Memory B cell (primary cell): ENCODE results near the gene FAM81B.
"Not testable (repeated sequence)": the region's sequence is repeated elsewhere in the genome, so short reads cannot be mapped to it uniquely, and the experiment has no call there.

ENCODE experiments used
- ATAC-seq: fragments of 150-1000 bp; cut with Tn5 transposase; 2 replicates; pipeline ENCODE4 v1.10.0; 2021; ENCODE audit warnings: low read depth, mild to moderate bottlenecking, moderate library complexity
- DNase-seq, 2 donors: peaks; one replicate each; pipeline ENCODE4 v3.0.0; 2022; ENCODE audit warnings: low spot score in 2 of 2
- H3K27ac Mint-ChIP-seq: one replicate; pipeline ENCODE4 v1.8.0; 2022; ENCODE audit warnings: mild to moderate bottlenecking, moderate library complexity, mixed read lengths
- H3K27me3 Mint-ChIP-seq: one replicate; pipeline ENCODE4 v1.8.0; 2022; ENCODE audit warnings: mixed read lengths
- H3K36me3 Mint-ChIP-seq: one replicate; pipeline ENCODE4 v1.8.0; 2022; ENCODE audit warnings: mild to moderate bottlenecking, mixed read lengths
- H3K4me1 Mint-ChIP-seq: one replicate; pipeline ENCODE4 v1.8.0; 2022; ENCODE audit warnings: mixed read lengths
- H3K4me3 Mint-ChIP-seq: one replicate; pipeline ENCODE4 v1.8.0; 2022; ENCODE audit warnings: mild to moderate bottlenecking, moderate library complexity, mixed read lengths
- H3K9me3 Mint-ChIP-seq: one replicate; pipeline ENCODE4 v1.8.0; 2022; ENCODE audit warnings: mixed read lengths

Gene FAM81B

GRCh38 chr5:95390812-95391492 lies at the start of gene FAM81B:
Gene FAM81B, plus strand, starts transcription at chr5:95391366. Its CDS starts 24 bp downstream, at chr5:95391390.
- H3K9me3 Mint-ChIP-seq: peaks cover 1% of the 10 kb centered on the region
- DNase-seq: no peak
- peaks cover 3% of the 10 kb centered on the region for H3K27me3 Mint-ChIP-seq
- no peak within 1 kb of the TSS for H3K4me3 Mint-ChIP-seq
- no peaks in the 10 kb centered on the region for H3K4me1 Mint-ChIP-seq
- H3K36me3 Mint-ChIP-seq: no peaks in the 10 kb centered on the region
- no peak within 1 kb of the TSS for H3K27ac Mint-ChIP-seq
- no peak for ATAC-seq

- not testable (repeated sequence) for H3K4me1 Mint-ChIP-seq, H3K9me3 Mint-ChIP-seq, H3K27ac Mint-ChIP-seq, DNase-seq, H3K27me3 Mint-ChIP-seq, ATAC-seq, H3K36me3 Mint-ChIP-seq, H3K4me3 Mint-ChIP-seq
These were observed 49.7 kb upstream of the FAM81B start for GRCh38 chr5:95341444-95341843.

GRCh38 chr5:95347506-95348120 lies 43.6 kb upstream of the FAM81B start:
- H3K4me1 Mint-ChIP-seq: no peaks in the 10 kb centered on the region
- H3K9me3 Mint-ChIP-seq: peaks cover 6% of the 10 kb centered on the region
- H3K36me3 Mint-ChIP-seq: peaks cover 1% of the 10 kb centered on the region
- no peak overlapping the region for H3K27ac Mint-ChIP-seq
- ATAC-seq: no peak
- no peaks in the 10 kb centered on the region for H3K27me3 Mint-ChIP-seq
- no peak for DNase-seq
- H3K4me3 Mint-ChIP-seq: no peak overlapping the region

GRCh38 chr5:95350631-95351030 lies 40.5 kb upstream of the FAM81B start:
- peaks cover 1% of the 10 kb centered on the region for H3K36me3 Mint-ChIP-seq
- H3K9me3 Mint-ChIP-seq: peaks cover 3% of the 10 kb centered on the region
- DNase-seq: no peak
- no peak overlapping the region for H3K4me3 Mint-ChIP-seq
- no peaks in the 10 kb centered on the region for H3K27me3 Mint-ChIP-seq
- no peaks in the 10 kb centered on the region for H3K4me1 Mint-ChIP-seq
- no peak overlapping the region for H3K27ac Mint-ChIP-seq
- no peak for ATAC-seq

- Mint-ChIP-seq H3K4me1 (no peaks in the 10 kb centered on the region), H3K9me3 (peaks cover 3% of the 10 kb centered on the region), H3K36me3 (peaks cover 1% of the 10 kb centered on the region)
These were observed 38.5 kb upstream of the FAM81B start for GRCh38 chr5:95352691-95353090.

GRCh38 chr5:95358320-95358719 lies 32.8 kb upstream of the FAM81B start:
- Mint-ChIP-seq H3K27ac (peak overlapping the region; percentile 50), H3K4me3 (no peak overlapping the region), H3K36me3 (no peaks in the 10 kb centered on the region), H3K4me1 (no peaks in the 10 kb centered on the region), H3K9me3 (peaks cover 4% of the 10 kb centered on the region), H3K27me3 (peaks cover 1% of the 10 kb centered on the region)
- no peak for DNase-seq
- no peak for ATAC-seq

More at GRCh38 chr5:95352691-95353090, 38.5 kb upstream of the FAM81B start:
- no peak overlapping the region for H3K27ac Mint-ChIP-seq
- H3K27me3 Mint-ChIP-seq: no peaks in the 10 kb centered on the region
- DNase-seq (no peak), ATAC-seq (no peak)
- no peak overlapping the region for H3K4me3 Mint-ChIP-seq

- H3K9me3 Mint-ChIP-seq: peaks cover 7% of the 10 kb centered on the region
- no peak overlapping the region for H3K4me3 Mint-ChIP-seq
- peaks cover 1% of the 10 kb centered on the region for H3K27me3 Mint-ChIP-seq
- no peaks in the 10 kb centered on the region for H3K36me3 Mint-ChIP-seq
- H3K4me1 Mint-ChIP-seq: no peaks in the 10 kb centered on the region
- peak; percentile 58 for ATAC-seq
- no peak for DNase-seq
- H3K27ac Mint-ChIP-seq: peak overlapping the region; percentile 50
These were observed 32.3 kb upstream of the FAM81B start for GRCh38 chr5:95358848-95359247.

- H3K27me3 Mint-ChIP-seq, H3K4me3 Mint-ChIP-seq, H3K36me3 Mint-ChIP-seq, DNase-seq, ATAC-seq, H3K27ac Mint-ChIP-seq, H3K4me1 Mint-ChIP-seq: not testable (repeated sequence)
- H3K9me3 Mint-ChIP-seq: peaks cover 12% of the 10 kb centered on the region
These were observed 30.5 kb upstream of the FAM81B start for GRCh38 chr5:95360667-95361066.

GRCh38 chr5:95365302-95366095 lies 25.7 kb upstream of the FAM81B start:
- ATAC-seq (no peak), DNase-seq (no peak)
- Mint-ChIP-seq H3K27ac (no peak overlapping the region), H3K4me1 (no peaks in the 10 kb centered on the region), H3K4me3 (no peak overlapping the region), H3K36me3 (no peaks in the 10 kb centered on the region), H3K27me3 (peaks cover 6% of the 10 kb centered on the region), H3K9me3 (peaks cover 12% of the 10 kb centered on the region)

GRCh38 chr5:95369782-95370181 lies 21.4 kb upstream of the FAM81B start:
- Mint-ChIP-seq H3K4me3 (no peak overlapping the region), H3K36me3 (no peaks in the 10 kb centered on the region), H3K27ac (no peak overlapping the region), H3K4me1 (no peaks in the 10 kb centered on the region), H3K27me3 (peaks cover 7% of the 10 kb centered on the region), H3K9me3 (peaks cover 4% of the 10 kb centered on the region)
- ATAC-seq: no peak
- DNase-seq: no peak

GRCh38 chr5:95374061-95374460 lies 17.1 kb upstream of the FAM81B start:
- Mint-ChIP-seq H3K4me1 (no peaks in the 10 kb centered on the region), H3K9me3 (no peaks in the 10 kb centered on the region), H3K4me3 (no peak overlapping the region), H3K27ac (no peak overlapping the region), H3K27me3 (peaks cover 11% of the 10 kb centered on the region), H3K36me3 (no peaks in the 10 kb centered on the region)
- no peak for DNase-seq
- no peak for ATAC-seq

GRCh38 chr5:95375591-95375990 lies 15.6 kb upstream of the FAM81B start:
- no peaks in the 10 kb centered on the region for H3K36me3 Mint-ChIP-seq
- DNase-seq: no peak
- H3K9me3 Mint-ChIP-seq: no peaks in the 10 kb centered on the region
- peaks cover 7% of the 10 kb centered on the region for H3K4me1 Mint-ChIP-seq
- no peak overlapping the region for H3K27ac Mint-ChIP-seq
- no peak for ATAC-seq
- no peak overlapping the region for H3K4me3 Mint-ChIP-seq
- peaks cover 8% of the 10 kb centered on the region for H3K27me3 Mint-ChIP-seq

GRCh38 chr5:95379133-95379532 lies 12.0 kb upstream of the FAM81B start:
- no peaks in the 10 kb centered on the region for H3K9me3 Mint-ChIP-seq
- no peaks in the 10 kb centered on the region for H3K36me3 Mint-ChIP-seq
- no peak for DNase-seq
- no peak overlapping the region for H3K27ac Mint-ChIP-seq
- ATAC-seq: no peak
- no peak overlapping the region for H3K4me3 Mint-ChIP-seq
- H3K27me3 Mint-ChIP-seq: peaks cover 5% of the 10 kb centered on the region
- H3K4me1 Mint-ChIP-seq: peaks cover 7% of the 10 kb centered on the region

GRCh38 chr5:95380103-95380628 lies 11.0 kb upstream of the FAM81B start:
- H3K27ac Mint-ChIP-seq: no peak overlapping the region
- H3K4me1 Mint-ChIP-seq: peaks cover 7% of the 10 kb centered on the region
- ATAC-seq: no peak
- H3K36me3 Mint-ChIP-seq: no peaks in the 10 kb centered on the region
- no peak for DNase-seq
- no peak overlapping the region for H3K4me3 Mint-ChIP-seq
- no peaks in the 10 kb centered on the region for H3K9me3 Mint-ChIP-seq
- H3K27me3 Mint-ChIP-seq: peaks cover 7% of the 10 kb centered on the region
